Gastroesophageal sphincter (tissue), 4 donors: ENCODE results near the gene ALOXE3. TPM values are rescaled to one million over a fixed set of nuclear protein-coding genes. Genes with fewer than 3 reads are reported as not detected.
A peak's percentile ranks its signal among the peaks of the same experiment; 100 is the strongest.

ENCODE experiments used
- ATAC-seq: fragments of 150-250 bp; one replicate; pipeline ENCODE4 v1.9.1; 2016; ENCODE audit warnings: mild to moderate bottlenecking, moderate library complexity
- H3K27ac ChIP-seq, 4 donors: fragments of 200-600 bp; sonication (generic) in 3 of 4; 1 replicate in 3 of 4; 2 replicates in 1 of 4; pipeline ENCODE4 v1.5.1; 2016 to 2019
- H3K27me3 ChIP-seq: fragments of 200-600 bp; sonication (generic); one replicate; pipeline ENCODE4 v1.5.1; 2019
- H3K36me3 ChIP-seq, 2 donors: fragments of 200-600 bp; sonication (generic); one replicate each; pipeline ENCODE4 v1.5.1; 2019; ENCODE audit warnings: control low read depth in 1 of 2
- H3K4me1 ChIP-seq, 3 donors: fragments of 200-600 bp; sonication (generic); 1 replicate in 2 of 3; 2 replicates in 1 of 3; pipeline ENCODE4 v1.5.1; 2016 to 2019; ENCODE audit warnings: control low read depth in 2 of 3
- H3K4me3 ChIP-seq, 2 donors: fragments of 200-600 bp; sonication (generic); one replicate each; pipeline ENCODE4 v1.5.1; 2019; ENCODE audit warnings: mild to moderate bottlenecking in 1 of 2, moderate library complexity in 1 of 2
- H3K9me3 ChIP-seq, 3 donors: fragments of 200-600 bp; sonication (generic); one replicate each; pipeline ENCODE4 v1.5.1; 2017 to 2019; ENCODE audit warnings: control low read depth in 2 of 3
- EP300 ChIP-seq: sonication (generic); formaldehyde crosslinking; IDR thresholded peaks from one replicate; pipeline ENCODE4 v1.6.1; 2017; ENCODE audit warnings: antibody characterized with exemption, mild to moderate bottlenecking
- POLR2A ChIP-seq, 2 donors: fragments of 450-650 bp; IDR thresholded peaks; one replicate each; pipeline ENCODE4 v1.6.1; 2017; ENCODE audit warnings: antibody characterized with exemption in 2 of 2, mild to moderate bottlenecking in 2 of 2, moderate library complexity in 1 of 2
- POLR2AphosphoS5 ChIP-seq: sonication (generic); formaldehyde crosslinking; IDR thresholded peaks from one replicate; pipeline ENCODE4 v1.6.1; 2017; ENCODE audit warnings: antibody characterized with exemption
- WGBS, 2 donors: methylation state at CpG; one replicate each; pipeline ENCODE4 v1.1.5; 2018; ENCODE audit warnings: low coverage in 1 of 2; 5-methylcytosine and 5-hydroxymethylcytosine counted together
- total RNA-seq, 4 donors: library from RNA; depleted of rRNA; stranded (reverse); fragments of >200 nt; gene quantifications; one replicate each; pipeline ENCODE4 v1.1.0, GENCODE V29; 2016
- TF ChIP-seq, protein P1 (sequence below), 4 experiments: fragments of 200-600 bp in 2 of 4; fragments of 450-650 bp in 2 of 4; sonication (generic) in 1 of 4; IDR thresholded peaks; one replicate each; pipeline ENCODE4 v1.5.1; 2017 to 2019; ENCODE audit warnings: antibody characterized with exemption in 4 of 4, mild to moderate bottlenecking in 2 of 4, moderate library complexity in 2 of 4

ALOXE3 gene
- total RNA-seq, 4 donors from 2014 or later: 0.37 TPM; not detected in 3

DNA sequence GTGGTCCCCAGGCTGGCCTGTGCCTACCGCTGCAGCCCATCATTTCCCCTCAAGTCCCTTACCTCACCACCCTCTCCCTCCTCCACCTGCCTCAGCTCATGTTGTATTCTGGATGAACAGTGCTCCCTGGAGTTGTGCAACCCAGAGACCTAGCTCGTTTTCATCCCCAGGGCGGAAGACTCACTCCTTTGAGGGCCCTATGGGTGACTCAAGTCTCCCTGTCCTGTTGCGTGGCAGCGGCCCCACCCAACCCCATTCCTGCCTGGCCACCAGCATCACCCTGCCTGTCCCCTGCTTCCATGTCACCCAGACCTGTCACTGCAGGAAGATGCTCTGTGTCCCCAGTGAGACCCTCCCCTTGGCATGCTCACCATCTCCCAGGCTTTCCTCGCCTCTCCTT lies 34.1 kb downstream of the ALOXE3 start:
- Histone ChIP-seq H3K36me3 (no peaks in the 10 kb centered on the region), H3K9me3 (no peaks in the 10 kb centered on the region), H3K27ac (no peak overlapping the region), H3K27me3 (peaks cover 94% of the 10 kb centered on the region), H3K4me1 (peaks cover 0 to 16% (median 5%) of the 10 kb centered on the region in 3 donors), H3K4me3 (no peak overlapping the region)
- TF ChIP-seq POLR2A (IDR thresholded peaks at IDR 0.05) (no peak), POLR2AphosphoS5 (no peak), EP300 (no peak)
- TF ChIP-seq, protein P1, sequence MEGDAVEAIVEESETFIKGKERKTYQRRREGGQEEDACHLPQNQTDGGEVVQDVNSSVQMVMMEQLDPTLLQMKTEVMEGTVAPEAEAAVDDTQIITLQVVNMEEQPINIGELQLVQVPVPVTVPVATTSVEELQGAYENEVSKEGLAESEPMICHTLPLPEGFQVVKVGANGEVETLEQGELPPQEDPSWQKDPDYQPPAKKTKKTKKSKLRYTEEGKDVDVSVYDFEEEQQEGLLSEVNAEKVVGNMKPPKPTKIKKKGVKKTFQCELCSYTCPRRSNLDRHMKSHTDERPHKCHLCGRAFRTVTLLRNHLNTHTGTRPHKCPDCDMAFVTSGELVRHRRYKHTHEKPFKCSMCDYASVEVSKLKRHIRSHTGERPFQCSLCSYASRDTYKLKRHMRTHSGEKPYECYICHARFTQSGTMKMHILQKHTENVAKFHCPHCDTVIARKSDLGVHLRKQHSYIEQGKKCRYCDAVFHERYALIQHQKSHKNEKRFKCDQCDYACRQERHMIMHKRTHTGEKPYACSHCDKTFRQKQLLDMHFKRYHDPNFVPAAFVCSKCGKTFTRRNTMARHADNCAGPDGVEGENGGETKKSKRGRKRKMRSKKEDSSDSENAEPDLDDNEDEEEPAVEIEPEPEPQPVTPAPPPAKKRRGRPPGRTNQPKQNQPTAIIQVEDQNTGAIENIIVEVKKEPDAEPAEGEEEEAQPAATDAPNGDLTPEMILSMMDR (IDR thresholded peaks at IDR 0.05): no peak
- no peak for ATAC-seq
- 79 to 100% methylated on average over 1 to 3 of the region's 6 CpGs for WGBS, 2 donors

DNA sequence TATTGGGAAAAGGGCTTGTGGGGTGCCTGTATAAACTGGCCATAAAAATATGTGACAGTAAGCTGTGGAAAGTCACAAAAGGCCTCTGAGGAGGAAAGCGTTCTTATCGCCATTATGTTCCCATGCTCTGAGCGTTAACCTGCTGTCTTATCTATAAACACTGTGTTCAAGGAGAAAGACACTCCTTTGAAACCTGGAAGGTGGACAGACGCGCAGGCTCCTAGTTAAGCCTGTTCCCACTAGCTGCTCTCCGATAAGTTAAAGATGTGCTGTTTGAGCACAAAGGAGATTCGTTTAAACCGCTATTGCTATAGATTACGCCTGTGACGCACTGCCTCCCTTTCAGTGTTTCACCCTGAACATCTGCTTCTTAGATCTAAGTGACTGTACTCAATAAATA lies 36.0 kb downstream of the ALOXE3 start:
- H3K36me3 ChIP-seq: no peaks in the 10 kb centered on the region
- H3K27ac ChIP-seq: no peak overlapping the region
- peaks cover 96% of the 10 kb centered on the region for H3K27me3 ChIP-seq
- no peak overlapping the region for H3K4me3 ChIP-seq
- H3K9me3 ChIP-seq: no peaks in the 10 kb centered on the region
- 43 to 95% methylated on average over 10 of the region's 10 CpGs for WGBS, 2 donors
- TF ChIP-seq POLR2A (IDR thresholded peaks at IDR 0.05): no peak
- TF ChIP-seq, protein P1 (IDR thresholded peaks at IDR 0.05): no peak
- ATAC-seq: no peak
- peaks cover 0 to 19% (median 7%) of the 10 kb centered on the region in 3 donors for H3K4me1 ChIP-seq

DNA sequence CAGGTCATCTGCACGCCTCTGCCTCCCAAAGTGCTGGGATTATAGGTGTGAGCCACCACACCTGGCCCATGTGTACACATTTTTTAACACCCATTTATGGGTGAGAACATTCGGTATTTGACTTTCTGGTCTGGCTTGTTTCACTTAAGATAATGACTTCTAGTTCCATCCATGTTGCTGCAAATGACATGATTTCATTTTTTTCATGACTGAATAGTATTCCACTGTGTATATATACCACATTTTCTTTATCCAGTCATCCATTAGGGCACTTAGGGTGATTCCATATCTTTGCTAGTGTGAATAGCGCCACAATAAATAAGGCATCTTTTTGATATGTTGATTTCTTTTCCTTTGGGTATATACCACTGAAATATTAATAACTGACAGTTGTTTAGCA lies 36.4 kb downstream of the ALOXE3 start:
- H3K27ac ChIP-seq: no peak overlapping the region
- WGBS, 2 donors: 82 to 92% methylated on average over 3 of the region's 3 CpGs
- peaks cover 0 to 19% (median 7%) of the 10 kb centered on the region in 3 donors for H3K4me1 ChIP-seq
- H3K4me3 ChIP-seq: no peak overlapping the region
- no peaks in the 10 kb centered on the region for H3K9me3 ChIP-seq
- no peaks in the 10 kb centered on the region for H3K36me3 ChIP-seq
- peaks cover 96% of the 10 kb centered on the region for H3K27me3 ChIP-seq
- ATAC-seq: no peak
- TF ChIP-seq POLR2AphosphoS5 (no peak), EP300 (no peak), POLR2A (IDR thresholded peaks at IDR 0.05) (no peak)
- TF ChIP-seq, protein P1 (IDR thresholded peaks at IDR 0.05): no peak

DNA sequence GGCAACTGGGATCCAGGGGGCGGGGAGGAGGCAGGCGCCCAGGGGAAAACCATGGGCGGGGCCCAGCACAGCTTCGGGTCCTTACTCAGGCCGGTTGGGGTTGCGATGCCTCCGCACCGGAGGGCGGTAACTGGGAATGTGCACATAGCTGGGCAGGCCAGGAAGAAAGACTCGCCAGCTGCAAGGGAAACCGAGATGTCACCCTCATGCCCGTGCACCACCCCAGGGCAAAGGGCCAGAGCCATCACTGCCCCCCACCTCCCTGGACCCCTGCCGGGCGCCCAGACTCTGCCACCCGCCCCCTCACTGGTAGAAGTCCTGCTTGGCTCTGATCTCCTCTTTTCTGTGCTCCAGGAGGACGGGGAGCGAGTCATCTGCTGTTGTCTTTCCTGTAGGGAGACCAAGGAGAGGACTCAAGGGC lies 37.5 kb downstream of the ALOXE3 start:
- TF ChIP-seq POLR2AphosphoS5 (no peak), POLR2A (IDR thresholded peaks at IDR 0.05) (no peak), EP300 (no peak)
- TF ChIP-seq, protein P1 (IDR thresholded peaks at IDR 0.05): no peak
- no peak overlapping the region for H3K27ac ChIP-seq
- WGBS, 2 donors: 42% methylated on average over 2 of the region's 17 CpGs; no CpG with 5 or more reads in 1 of the 2 donors

DNA sequence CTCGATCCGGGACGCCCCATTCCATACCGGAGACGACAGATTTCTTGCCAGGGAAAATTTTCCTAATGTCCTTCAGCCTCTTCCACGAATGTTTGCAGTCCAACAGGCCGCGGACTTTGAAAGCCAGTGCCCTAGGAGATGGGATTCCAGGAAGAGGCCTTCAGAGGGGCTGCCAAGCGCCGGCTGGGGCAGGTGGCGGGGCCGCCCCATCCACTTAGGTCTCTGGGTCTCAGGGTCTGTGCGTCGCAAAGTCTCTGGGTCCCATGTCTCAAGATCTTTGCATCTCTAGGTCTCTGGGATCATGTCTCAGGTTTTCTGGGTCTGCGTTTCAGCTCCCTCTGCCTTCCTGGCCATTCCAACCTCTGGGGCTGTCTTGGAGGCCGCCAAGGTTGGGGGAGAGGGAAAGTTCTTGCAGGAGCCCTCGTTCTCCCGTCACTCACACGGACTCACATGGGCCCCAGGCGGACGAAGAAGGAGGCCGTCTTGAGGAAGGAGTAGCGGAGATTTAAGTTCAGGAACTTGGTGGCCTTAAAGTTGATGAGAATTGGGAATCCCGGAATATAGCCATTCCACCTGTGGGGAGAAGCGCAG lies 38.0 kb downstream of the ALOXE3 start:
- Histone ChIP-seq H3K27ac (no peak overlapping the region), H3K4me3 (peak overlapping the region in 1 of 2 donors; percentile 39), H3K4me1 (peaks cover 0 to 19% (median 7%) of the 10 kb centered on the region in 3 donors), H3K36me3 (no peaks in the 10 kb centered on the region), H3K27me3 (peaks cover 96% of the 10 kb centered on the region), H3K9me3 (no peaks in the 10 kb centered on the region)
- no peak for TF ChIP-seq POLR2A (IDR thresholded peaks at IDR 0.05)
- no peak for TF ChIP-seq POLR2AphosphoS5
- TF ChIP-seq, protein P1 (IDR thresholded peaks at IDR 0.05): no peak
- no peak for TF ChIP-seq EP300
- WGBS, 2 donors: 2 to 46% methylated on average over 6 to 9 of the region's 25 CpGs
- peak; percentile 29 for ATAC-seq

More for the DNA sequence above, 37.5 kb downstream of the ALOXE3 start:
- H3K4me3 ChIP-seq: no peak overlapping the region
- ATAC-seq: no peak
- no peaks in the 10 kb centered on the region for H3K36me3 ChIP-seq
- H3K9me3 ChIP-seq: no peaks in the 10 kb centered on the region
- H3K4me1 ChIP-seq: peaks cover 0 to 19% (median 7%) of the 10 kb centered on the region in 3 donors
- peaks cover 96% of the 10 kb centered on the region for H3K27me3 ChIP-seq
